ENCODE data around the gene KCTD17.

The KCTD17 gene

DNA sequence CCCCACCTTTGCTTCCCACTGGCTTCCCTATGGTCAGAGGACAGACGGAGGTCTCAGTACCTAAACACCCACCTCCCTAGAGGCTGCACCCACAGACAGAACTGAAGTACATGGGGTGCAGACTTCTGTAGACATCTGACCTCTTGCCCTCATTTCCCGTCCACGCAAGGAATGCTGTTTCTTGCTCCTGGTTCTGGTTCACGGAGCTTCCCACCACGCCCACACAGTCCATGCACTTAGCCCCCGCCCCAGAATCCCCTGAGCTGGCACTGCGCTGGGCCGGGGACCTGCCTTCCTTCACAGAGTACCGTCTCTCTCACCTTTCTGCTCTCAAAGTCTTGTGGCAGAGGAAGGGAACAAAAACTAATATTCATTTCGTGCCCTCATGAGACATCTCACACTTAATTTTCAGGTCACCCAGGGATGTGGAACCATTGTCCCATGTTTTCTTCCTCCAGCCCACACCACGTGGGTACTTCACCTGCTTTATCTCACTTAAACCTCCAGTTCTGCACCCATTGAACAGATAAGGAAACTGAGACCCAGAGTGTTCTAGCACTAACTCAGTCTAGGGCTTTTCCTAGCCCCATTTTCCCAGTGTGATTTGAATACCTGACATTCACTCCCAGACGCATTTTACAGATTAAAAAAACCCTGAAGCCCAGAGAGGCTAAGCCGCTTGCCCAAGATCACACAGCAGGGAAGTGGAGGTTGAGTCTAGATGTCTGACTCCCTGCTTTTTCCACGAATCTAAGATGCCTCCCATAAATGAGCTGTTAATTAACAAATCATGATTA, 52.3 kb downstream of the KCTD17 start:
- DNase-seq (ENCODE audit: low spot score) = no peak

DNA sequence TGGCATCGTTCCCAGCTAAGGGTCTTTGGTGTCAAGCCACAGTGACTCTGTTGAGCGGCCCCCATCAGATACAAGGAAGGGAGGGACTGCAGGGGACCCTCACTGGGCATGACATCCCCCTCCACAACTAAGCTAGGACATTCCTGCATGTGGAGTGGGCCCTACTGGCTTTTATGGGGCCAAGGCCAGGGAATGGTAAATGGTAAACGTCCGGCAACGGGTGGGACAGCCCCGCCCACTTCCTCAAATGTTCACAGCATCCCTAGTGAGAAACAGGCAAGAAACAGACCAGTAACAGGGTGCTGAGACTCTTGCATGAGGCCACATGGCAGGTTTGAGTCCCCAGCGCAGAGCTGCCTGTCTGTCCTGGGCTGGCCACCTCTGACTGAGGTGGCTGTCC, 53.6 kb downstream of the KCTD17 start:
- no peak for DNase-seq (ENCODE audit: low spot score)

DNA sequence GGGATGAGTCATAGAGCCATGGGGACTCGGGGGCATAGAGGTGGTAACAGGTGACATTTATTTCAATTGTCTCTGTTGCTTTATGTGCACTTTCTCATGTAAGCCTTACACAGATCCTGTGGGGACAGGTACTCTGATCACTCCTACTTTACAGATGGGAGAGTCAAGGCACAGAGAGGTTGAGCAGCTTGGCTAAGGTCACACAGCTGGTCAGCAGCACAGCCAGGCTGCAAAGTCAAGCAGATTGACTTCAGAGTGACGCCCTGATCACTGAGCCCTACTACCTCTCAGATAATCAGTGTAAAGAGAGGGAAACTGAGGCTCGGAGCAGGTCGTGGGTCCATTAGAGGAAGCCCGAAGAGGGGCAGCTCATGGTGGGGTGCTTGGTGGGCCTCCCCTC, 54.4 kb downstream of the KCTD17 start:
- no peak for DNase-seq (ENCODE audit: low spot score)

DNA sequence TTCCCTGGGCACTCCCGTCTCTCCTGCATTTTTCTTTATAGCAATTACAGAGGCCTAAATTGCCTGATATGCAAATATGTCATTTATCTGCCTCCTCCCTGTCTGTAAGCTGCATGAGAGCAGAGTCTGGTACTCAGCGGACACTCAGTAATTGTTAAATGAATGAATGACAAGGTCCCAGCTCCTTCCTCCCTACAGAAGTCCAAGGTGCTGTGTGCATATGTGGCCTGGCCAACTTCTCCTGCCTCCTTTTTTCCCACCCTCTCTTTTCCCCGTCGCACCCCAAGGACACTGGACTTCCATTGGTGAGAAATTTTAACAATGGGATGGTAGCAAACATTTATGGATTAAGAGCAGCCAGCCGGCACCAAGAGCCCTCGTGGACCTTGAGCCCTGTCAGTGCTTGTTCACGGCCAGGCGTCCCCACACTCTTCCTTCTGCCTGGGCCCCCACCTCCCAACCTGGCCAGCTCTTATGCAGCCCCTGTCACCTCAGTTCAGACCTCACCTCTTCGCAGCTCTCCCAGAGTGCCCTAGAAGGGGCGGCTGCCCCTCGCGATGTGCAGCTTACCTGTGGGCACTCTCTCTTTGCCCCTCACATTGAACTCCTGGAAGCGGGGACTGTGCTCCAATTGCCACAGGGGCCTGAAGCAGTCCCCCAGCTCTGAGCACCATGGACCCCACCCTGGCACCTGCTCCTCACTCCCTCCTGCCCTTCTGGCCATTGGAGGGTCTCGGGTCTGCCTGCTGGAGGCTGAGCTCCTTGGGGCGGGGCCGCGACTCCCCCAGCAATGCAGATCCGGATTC, 56.5 kb downstream of the KCTD17 start:
- DNase-seq (ENCODE audit: low spot score) = no peak

DNA sequence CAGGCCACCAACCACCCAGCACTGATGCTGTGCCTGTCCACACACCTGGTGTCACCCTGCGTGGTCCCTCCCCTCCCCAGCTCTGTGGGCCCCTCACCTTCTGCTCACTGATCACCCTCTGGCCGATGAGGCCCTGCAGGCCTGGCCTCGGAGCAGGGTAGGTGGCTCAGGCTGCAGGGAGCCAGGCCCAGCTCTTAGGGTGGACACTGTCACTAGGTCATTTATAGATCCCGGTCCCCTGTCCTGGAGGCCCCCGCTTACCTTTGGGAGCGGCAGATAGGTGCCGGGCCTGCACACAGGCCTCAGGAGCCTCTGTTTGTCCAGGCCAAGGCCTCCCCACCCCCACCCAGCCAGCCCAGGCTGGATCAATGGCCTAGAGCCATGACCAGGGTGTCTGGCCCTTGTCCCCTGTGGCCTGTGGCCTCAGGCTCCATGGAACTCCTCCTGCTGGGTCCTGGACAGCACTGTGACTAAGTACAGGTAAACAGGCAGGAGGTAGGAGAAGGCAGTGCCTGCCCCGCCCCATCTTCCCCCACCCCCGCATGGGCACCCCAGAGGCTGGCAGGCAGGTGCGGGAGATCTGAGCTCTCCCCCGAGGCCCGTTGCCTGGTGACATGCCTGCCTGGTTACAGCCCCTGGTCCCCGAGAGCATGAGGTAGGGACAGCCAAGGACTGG, 57.8 kb downstream of the KCTD17 start, which contains the start of gene TMPRSS6:
Gene TMPRSS6, minus strand, starts transcription at position 472 of the 676 bp plus-strand sequence. CDS start 6,296 bp downstream, outside the sequence.
- DNase-seq (ENCODE audit: low spot score) = no peak

DNA sequence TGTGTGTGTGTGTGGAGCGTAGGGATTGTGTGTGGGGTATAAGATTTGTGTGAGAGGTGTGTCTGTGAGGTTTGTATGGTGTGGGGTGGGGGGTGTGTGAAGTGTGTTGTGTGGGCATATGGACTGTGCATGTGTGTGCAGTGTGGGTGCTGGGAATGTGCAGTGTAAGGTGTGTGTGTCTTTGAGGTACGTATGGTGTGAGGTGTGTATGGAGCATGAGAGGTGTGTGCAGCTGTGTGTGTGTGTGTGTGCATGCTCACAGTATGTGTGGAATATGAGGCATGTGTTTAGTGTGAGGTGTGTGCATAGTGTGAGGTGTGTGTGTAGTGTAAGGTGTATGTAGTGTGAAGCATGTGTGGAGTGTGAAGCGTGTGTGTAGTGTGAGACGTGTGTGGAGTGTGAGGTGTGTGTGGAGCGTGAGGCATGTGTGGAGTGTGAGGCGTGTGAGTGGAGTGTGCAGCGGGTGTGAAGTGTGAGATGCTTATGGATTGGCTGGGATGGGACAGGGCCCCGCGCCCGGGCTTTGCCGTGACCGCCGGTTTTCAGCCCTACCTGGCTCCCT, 59.7 kb downstream of the KCTD17 start:
- DNase-seq (ENCODE audit: low spot score) = no peak

DNA sequence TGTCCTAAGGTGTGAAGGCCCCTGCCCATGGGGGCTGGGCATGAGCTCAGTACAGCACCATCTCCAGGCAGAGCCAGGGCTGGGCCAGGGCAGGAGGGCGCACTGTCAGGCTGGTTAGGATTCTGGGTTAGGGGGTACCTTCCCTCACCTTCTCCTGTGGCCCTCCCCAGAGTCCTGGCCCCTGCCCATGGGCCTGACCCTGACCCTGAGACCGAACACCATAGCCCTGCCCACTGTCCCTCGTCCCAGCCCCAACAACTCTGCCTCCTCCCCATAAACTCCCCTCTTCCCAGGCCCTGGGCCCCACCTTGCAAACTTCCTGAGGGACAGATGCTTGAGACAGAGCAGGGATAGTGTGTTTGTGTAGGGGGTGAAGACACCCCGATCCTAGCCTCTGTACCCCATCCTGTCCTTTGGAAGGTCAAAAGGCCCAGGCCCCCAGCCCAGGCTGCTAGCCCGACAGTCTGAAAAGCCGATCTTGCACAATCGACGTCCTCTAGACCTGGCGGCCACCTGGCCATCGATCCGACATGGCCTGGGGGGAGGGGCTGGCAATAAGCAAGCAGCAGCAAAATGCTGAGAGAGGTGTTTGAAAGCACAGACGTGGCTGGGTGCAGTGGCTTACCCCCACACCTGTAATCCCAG, 60.7 kb downstream of the KCTD17 start:
- no peak for DNase-seq (ENCODE audit: low spot score)
